HG03571 (cell line): ENCODE data around the gene LHX3.
"Not testable (repeated sequence)": the region's sequence is repeated elsewhere in the genome, so short reads cannot be mapped to it uniquely, and the experiment has no call there.

Experiments used
- ATAC-seq: cut with Tn5 transposase; IDR thresholded peaks from one replicate; pipeline ENCODE4 v1.9.1; 2021; ENCODE audit not compliant: unreplicated experiment

LHX3 gene

GRCh38 chr9:136156209-136157120 is 48.5 kb downstream of the LHX3 start:
- ATAC-seq, result no peak

- no peak for ATAC-seq
These were observed 49.4 kb downstream of the LHX3 start for GRCh38 chr9:136155576-136155975.

- ATAC-seq, result no peak
These were observed 50.0 kb downstream of the LHX3 start for GRCh38 chr9:136154943-136155342.

GRCh38 chr9:136153381-136154065 is 51.4 kb downstream of the LHX3 start:
- no peak for ATAC-seq

GRCh38 chr9:136152931-136153330 is 52.0 kb downstream of the LHX3 start:
- no peak for ATAC-seq

- no peak for ATAC-seq
These were observed 52.4 kb downstream of the LHX3 start for GRCh38 chr9:136152543-136152866.

GRCh38 chr9:136151848-136152542 is 52.9 kb downstream of the LHX3 start:
- ATAC-seq, result no peak

- no peak for ATAC-seq
These were observed 53.6 kb downstream of the LHX3 start for GRCh38 chr9:136151214-136151804.

- not testable (repeated sequence) for ATAC-seq
These were observed 54.2 kb downstream of the LHX3 start for GRCh38 chr9:136150664-136151213.

- ATAC-seq, result no peak
These were observed 55.1 kb downstream of the LHX3 start for GRCh38 chr9:136149853-136150252.

GRCh38 chr9:136149337-136149736 is 55.6 kb downstream of the LHX3 start:
- ATAC-seq, result no peak

- ATAC-seq, result no peak
These were observed 56.2 kb downstream of the LHX3 start for GRCh38 chr9:136148766-136149165.

GRCh38 chr9:136147890-136148714 is 56.8 kb downstream of the LHX3 start:
- ATAC-seq, result no peak

- ATAC-seq, result no peak
These were observed 57.7 kb downstream of the LHX3 start for GRCh38 chr9:136147038-136147889.
